ENCODE data around the gene MATCAP1. TPM values are rescaled to one million over a fixed set of nuclear protein-coding genes. Genes with fewer than 3 reads are reported as not detected.

MATCAP1 gene
- total RNA-seq, 1 experiment from 2014 or later, result 40.8 TPM

DNA sequence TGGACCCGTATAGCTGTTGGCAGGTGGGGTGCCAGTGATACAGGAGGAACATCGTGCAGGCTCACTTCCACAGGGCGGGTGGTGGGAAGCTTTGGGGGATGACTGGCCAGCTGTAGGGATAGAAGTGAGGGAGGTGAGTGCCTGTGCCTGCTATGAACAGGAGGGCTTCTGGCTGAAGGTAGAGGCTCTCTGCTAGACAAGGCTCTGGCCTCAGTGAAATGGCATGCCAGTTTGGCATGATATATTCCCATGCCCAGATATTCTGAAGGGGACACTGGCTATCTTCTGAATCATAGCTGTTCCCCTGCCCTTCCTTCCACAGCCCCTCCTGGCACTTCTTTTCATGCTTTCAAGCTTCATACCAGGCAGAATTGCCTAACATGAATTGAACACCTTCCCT is 54.9 kb downstream of the MATCAP1 start (continued):
- TF ChIP-seq, protein P1, sequence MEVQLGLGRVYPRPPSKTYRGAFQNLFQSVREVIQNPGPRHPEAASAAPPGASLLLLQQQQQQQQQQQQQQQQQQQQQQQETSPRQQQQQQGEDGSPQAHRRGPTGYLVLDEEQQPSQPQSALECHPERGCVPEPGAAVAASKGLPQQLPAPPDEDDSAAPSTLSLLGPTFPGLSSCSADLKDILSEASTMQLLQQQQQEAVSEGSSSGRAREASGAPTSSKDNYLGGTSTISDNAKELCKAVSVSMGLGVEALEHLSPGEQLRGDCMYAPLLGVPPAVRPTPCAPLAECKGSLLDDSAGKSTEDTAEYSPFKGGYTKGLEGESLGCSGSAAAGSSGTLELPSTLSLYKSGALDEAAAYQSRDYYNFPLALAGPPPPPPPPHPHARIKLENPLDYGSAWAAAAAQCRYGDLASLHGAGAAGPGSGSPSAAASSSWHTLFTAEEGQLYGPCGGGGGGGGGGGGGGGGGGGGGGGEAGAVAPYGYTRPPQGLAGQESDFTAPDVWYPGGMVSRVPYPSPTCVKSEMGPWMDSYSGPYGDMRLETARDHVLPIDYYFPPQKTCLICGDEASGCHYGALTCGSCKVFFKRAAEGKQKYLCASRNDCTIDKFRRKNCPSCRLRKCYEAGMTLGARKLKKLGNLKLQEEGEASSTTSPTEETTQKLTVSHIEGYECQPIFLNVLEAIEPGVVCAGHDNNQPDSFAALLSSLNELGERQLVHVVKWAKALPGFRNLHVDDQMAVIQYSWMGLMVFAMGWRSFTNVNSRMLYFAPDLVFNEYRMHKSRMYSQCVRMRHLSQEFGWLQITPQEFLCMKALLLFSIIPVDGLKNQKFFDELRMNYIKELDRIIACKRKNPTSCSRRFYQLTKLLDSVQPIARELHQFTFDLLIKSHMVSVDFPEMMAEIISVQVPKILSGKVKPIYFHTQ (CRISPR knock-in tag; IDR thresholded peaks at IDR 0.05), result no peak
- TF ChIP-seq, protein P2, sequence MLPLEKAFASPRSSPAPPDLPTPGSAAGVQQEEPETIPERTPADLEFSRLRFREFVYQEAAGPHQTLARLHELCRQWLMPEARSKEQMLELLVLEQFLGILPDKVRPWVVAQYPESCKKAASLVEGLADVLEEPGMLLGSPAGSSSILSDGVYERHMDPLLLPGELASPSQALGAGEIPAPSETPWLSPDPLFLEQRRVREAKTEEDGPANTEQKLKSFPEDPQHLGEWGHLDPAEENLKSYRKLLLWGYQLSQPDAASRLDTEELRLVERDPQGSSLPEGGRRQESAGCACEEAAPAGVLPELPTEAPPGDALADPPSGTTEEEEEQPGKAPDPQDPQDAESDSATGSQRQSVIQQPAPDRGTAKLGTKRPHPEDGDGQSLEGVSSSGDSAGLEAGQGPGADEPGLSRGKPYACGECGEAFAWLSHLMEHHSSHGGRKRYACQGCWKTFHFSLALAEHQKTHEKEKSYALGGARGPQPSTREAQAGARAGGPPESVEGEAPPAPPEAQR (CRISPR knock-in tag; IDR thresholded peaks at IDR 0.05), result no peak
- TF ChIP-seq, protein P3, sequence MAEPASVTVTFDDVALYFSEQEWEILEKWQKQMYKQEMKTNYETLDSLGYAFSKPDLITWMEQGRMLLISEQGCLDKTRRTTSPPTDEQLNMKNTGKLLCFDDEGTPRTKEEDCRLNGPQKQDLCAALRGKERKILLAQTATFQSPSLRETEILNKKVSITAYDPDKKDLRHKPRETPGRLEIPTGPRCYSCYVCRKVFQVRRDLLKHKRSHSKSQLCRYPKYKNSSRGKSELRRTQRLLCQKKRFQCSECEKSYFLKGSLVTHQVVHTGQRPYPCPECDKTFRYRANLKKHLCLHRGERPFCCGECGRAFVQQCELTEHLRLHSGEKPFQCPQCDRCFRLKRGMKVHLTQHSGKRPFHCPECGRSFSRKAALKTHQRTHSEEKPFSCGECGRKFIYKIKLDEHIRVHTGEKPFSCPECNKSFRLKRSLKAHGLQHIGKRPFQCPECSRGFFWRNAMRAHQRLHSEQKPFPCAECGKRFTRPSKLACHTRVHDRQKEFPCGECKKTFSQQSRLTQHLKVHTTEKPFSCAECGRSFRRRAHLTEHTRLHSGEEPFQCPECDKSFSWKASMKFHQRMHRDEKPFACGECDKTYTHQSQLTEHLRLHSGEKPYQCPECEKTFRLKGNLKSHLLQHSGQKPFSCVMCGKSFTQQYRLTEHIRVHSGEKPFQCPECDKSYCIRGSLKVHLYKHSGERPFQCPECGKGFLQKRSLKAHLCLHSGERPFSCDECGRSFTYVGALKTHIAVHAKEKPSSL (CRISPR knock-in tag; conservative IDR thresholded peaks at IDR 0.05), result no peak
- TF ChIP-seq, protein P4, sequence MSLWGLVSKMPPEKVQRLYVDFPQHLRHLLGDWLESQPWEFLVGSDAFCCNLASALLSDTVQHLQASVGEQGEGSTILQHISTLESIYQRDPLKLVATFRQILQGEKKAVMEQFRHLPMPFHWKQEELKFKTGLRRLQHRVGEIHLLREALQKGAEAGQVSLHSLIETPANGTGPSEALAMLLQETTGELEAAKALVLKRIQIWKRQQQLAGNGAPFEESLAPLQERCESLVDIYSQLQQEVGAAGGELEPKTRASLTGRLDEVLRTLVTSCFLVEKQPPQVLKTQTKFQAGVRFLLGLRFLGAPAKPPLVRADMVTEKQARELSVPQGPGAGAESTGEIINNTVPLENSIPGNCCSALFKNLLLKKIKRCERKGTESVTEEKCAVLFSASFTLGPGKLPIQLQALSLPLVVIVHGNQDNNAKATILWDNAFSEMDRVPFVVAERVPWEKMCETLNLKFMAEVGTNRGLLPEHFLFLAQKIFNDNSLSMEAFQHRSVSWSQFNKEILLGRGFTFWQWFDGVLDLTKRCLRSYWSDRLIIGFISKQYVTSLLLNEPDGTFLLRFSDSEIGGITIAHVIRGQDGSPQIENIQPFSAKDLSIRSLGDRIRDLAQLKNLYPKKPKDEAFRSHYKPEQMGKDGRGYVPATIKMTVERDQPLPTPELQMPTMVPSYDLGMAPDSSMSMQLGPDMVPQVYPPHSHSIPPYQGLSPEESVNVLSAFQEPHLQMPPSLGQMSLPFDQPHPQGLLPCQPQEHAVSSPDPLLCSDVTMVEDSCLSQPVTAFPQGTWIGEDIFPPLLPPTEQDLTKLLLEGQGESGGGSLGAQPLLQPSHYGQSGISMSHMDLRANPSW (CRISPR knock-in tag; conservative IDR thresholded peaks at IDR 0.05; ENCODE audit: low read depth), result no peak

DNA sequence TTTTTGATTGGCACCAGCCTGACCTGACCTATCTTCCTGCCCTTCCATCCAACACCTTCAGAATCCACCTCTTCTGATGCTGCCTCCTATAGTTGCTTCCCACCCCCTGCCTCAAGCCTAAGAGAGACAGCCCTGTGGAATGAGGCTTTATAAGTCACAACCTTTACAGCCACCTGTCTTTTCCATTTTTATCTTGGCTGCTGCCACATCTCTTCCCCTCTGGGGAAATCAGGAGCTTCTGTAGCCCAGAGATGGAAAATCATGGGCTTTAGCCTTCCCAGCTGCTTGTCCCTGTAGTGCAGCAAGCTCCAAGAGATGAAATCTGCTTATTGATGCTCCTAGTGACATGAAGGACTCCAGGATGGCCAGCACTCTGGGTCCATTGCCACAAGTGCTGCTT is 55.3 kb downstream of the MATCAP1 start:
- Mint-ChIP-seq H3K27me3 (ENCODE audit: low read depth) (no peaks in the 10 kb centered on the region), H3K4me1 (no peaks in the 10 kb centered on the region), H3K27ac (no peak overlapping the region), H3K9me3 (no peaks in the 10 kb centered on the region), H3K36me3 (peaks cover 31% of the 10 kb centered on the region), H3K4me3 (no peak overlapping the region)
- no peak for DNase-seq (ENCODE audit: low spot score)
- ChIA-PET CTCF (interaction anchor here (0.6 to 1.8 kb wide), 5 partner anchors 24 to 175 kb away, joined by 3 to 7 read pairs (median 5); no protein-coding TSS in a partner anchor), POLR2A (interaction anchor here (0.9 kb wide), 1 partner anchor 18 kb away, joined by 3 read pairs; the partner anchor contains the start of gene PHAF1)
- ATAC-seq, result no peak
- TF ChIP-seq, protein P1 (CRISPR knock-in tag; IDR thresholded peaks at IDR 0.05), result no peak
- TF ChIP-seq, protein P5, sequence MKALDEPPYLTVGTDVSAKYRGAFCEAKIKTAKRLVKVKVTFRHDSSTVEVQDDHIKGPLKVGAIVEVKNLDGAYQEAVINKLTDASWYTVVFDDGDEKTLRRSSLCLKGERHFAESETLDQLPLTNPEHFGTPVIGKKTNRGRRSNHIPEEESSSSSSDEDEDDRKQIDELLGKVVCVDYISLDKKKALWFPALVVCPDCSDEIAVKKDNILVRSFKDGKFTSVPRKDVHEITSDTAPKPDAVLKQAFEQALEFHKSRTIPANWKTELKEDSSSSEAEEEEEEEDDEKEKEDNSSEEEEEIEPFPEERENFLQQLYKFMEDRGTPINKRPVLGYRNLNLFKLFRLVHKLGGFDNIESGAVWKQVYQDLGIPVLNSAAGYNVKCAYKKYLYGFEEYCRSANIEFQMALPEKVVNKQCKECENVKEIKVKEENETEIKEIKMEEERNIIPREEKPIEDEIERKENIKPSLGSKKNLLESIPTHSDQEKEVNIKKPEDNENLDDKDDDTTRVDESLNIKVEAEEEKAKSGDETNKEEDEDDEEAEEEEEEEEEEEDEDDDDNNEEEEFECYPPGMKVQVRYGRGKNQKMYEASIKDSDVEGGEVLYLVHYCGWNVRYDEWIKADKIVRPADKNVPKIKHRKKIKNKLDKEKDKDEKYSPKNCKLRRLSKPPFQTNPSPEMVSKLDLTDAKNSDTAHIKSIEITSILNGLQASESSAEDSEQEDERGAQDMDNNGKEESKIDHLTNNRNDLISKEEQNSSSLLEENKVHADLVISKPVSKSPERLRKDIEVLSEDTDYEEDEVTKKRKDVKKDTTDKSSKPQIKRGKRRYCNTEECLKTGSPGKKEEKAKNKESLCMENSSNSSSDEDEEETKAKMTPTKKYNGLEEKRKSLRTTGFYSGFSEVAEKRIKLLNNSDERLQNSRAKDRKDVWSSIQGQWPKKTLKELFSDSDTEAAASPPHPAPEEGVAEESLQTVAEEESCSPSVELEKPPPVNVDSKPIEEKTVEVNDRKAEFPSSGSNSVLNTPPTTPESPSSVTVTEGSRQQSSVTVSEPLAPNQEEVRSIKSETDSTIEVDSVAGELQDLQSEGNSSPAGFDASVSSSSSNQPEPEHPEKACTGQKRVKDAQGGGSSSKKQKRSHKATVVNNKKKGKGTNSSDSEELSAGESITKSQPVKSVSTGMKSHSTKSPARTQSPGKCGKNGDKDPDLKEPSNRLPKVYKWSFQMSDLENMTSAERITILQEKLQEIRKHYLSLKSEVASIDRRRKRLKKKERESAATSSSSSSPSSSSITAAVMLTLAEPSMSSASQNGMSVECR (CRISPR knock-in tag; IDR thresholded peaks at IDR 0.05; ENCODE audit: borderline replicate concordance), result no peak

Small RNAs within 50 kb of the gene (microRNA-seq; reads per million reads assigned to microRNA genes)
- gene MIR328 (ENCODE audit: borderline number of aligned reads), result 18.9 reads per million, percentile 38 among the genes with 10 or more reads in this experiment

Other genes starting within 250 kb of the MATCAP1 start
- gene CIAO2B, start 249.6 kb downstream of the MATCAP1 start, total RNA-seq (2021), result 59.7 to 72.7 TPM (median 71.4 TPM) in 3 replicates
- 21.6 to 29.7 TPM (median 23.2 TPM) in 3 replicates for gene CES2, start 248.4 kb downstream of the MATCAP1 start, total RNA-seq (2021)
- 3.3 to 6.0 TPM (median 5.7 TPM) in 3 replicates for gene CES3, start 222.7 kb downstream of the MATCAP1 start, total RNA-seq (2021)
- gene CES4A, start 195.4 kb downstream of the MATCAP1 start, total RNA-seq (2021), result 0.57 to 0.89 TPM (median 0.61 TPM) in 3 replicates
- gene CBFB, start 154.8 kb downstream of the MATCAP1 start, total RNA-seq (2021), result 36.9 to 40.9 TPM (median 37.1 TPM) in 3 replicates
- gene PHAF1, start 74.0 kb downstream of the MATCAP1 start, total RNA-seq (2021), result 16.9 to 18.8 TPM (median 17.4 TPM) in 3 replicates
- gene B3GNT9, start 33.0 kb downstream of the MATCAP1 start, total RNA-seq (2021), result 6.4 to 7.8 TPM (median 7.6 TPM) in 3 replicates
- 1.4 to 2.1 TPM (median 1.7 TPM) in 3 replicates for gene TRADD, start 24.1 kb downstream of the MATCAP1 start, total RNA-seq (2021)
- gene FBXL8, start 24.0 kb downstream of the MATCAP1 start, total RNA-seq (2021), result 1.1 to 1.2 TPM (median 1.1 TPM) in 3 replicates
- gene HSF4, start 19.2 kb downstream of the MATCAP1 start, total RNA-seq (2021), result 2.2 to 2.5 TPM (median 2.3 TPM) in 3 replicates
- gene NOL3, start 13.4 kb downstream of the MATCAP1 start, total RNA-seq (2021), result 8.5 to 10.6 TPM (median 9.7 TPM) in 3 replicates
- gene EXOC3L1, start 6.2 kb upstream of the MATCAP1 start, total RNA-seq (2021), result 4.0 to 4.9 TPM (median 4.8 TPM) in 3 replicates
- gene E2F4, start 8.2 kb upstream of the MATCAP1 start, total RNA-seq (2021), result 75.6 to 85.0 TPM (median 75.8 TPM) in 3 replicates
- gene ELMO3, start 15.2 kb upstream of the MATCAP1 start, total RNA-seq (2021), result 13.6 to 15.6 TPM (median 15.3 TPM) in 3 replicates
- gene TMEM208, start 43.2 kb upstream of the MATCAP1 start, total RNA-seq (2021), result 37.4 to 48.4 TPM (median 43.1 TPM) in 3 replicates
- 68.9 to 81.3 TPM (median 71.5 TPM) in 3 replicates for gene FHOD1, start 63.5 kb upstream of the MATCAP1 start, total RNA-seq (2021)
- 10.3 to 14.4 TPM (median 12.9 TPM) in 3 replicates for gene SLC9A5, start 65.0 kb upstream of the MATCAP1 start, total RNA-seq (2021)
- 5.9 to 16.7 TPM (median 15.0 TPM) in 3 replicates for gene PLEKHG4, start 95.6 kb upstream of the MATCAP1 start, total RNA-seq (2021)
- gene KCTD19, start 142.8 kb upstream of the MATCAP1 start, total RNA-seq (2021), result 0.85 to 1.1 TPM (median 0.85 TPM) in 3 replicates
- 0.13 to 0.39 TPM (median 0.18 TPM) in 3 replicates for gene LRRC36, start 142.9 kb upstream of the MATCAP1 start, total RNA-seq (2021)
- gene TPPP3, start 209.5 kb upstream of the MATCAP1 start, total RNA-seq (2021), result 0.57 to 0.74 TPM (median 0.64 TPM) in 3 replicates
- gene ZDHHC1, start 232.5 kb upstream of the MATCAP1 start, total RNA-seq (2021), result 4.2 to 4.9 TPM (median 4.6 TPM) in 3 replicates
- gene HSD11B2, start 247.2 kb upstream of the MATCAP1 start, total RNA-seq (2021), result 33.4 to 38.3 TPM (median 36.4 TPM) in 3 replicates

All from WTC11 (cell line).